HEK293 (cell line): ENCODE measurements around the gene TMPRSS7.
"Not testable (repeated sequence)": the region's sequence is repeated elsewhere in the genome, so short reads cannot be mapped to it uniquely, and the experiment has no call there.

Source experiments
- CTCF ChIA-PET: fragments of 350-600 bp; formaldehyde crosslinking; extraction: SDS; loops from one replicate; lab custom pipeline; 2021; ENCODE audit warnings: antibody characterized with exemption; lab: Yijun Ruan, JAX
- POLR2A ChIA-PET: fragments of 300-600 bp; formaldehyde crosslinking; extraction: SDS; loops from one replicate; lab custom pipeline; 2020; ENCODE audit warnings: antibody characterized with exemption, inconsistent platforms; lab: Yijun Ruan, JAX
- H3K27ac ChIP-seq: fragments of 200-500 bp; sonication (Bioruptor generic); 2 replicates; pipeline ENCODE4 v1.5.1; 2014; ENCODE audit warnings: low read depth, low read length, control low read depth, inconsistent platforms; ENCODE audit errors: extremely low read depth
- H3K36me3 ChIP-seq, 2 experiments: fragments of 200-500 bp in 1 of 2; sonication (Bioruptor generic) in 1 of 2; 1 replicate in 1 of 2; 2 replicates in 1 of 2; pipeline ENCODE4 v1.5.1; 2014 to 2017; ENCODE audit warnings: inconsistent platforms in 2 of 2, low read length in 2 of 2; ENCODE audit not compliant: control insufficient read depth in 2 of 2, insufficient read depth in 1 of 2
- H3K4me1 ChIP-seq: fragments of 200-500 bp; sonication (Bioruptor generic); 2 replicates; pipeline ENCODE4 v1.5.1; 2014; ENCODE audit warnings: mild to moderate bottlenecking, low read length, inconsistent platforms; ENCODE audit not compliant: control insufficient read depth, insufficient read depth
- H3K4me3 ChIP-seq: 2 replicates; pipeline ENCODE4 v1.5.1; 2011; ENCODE audit warnings: low read depth, mild to moderate bottlenecking, control low read depth, low read length, moderate library complexity
- H3K9me3 ChIP-seq: fragments of 200-500 bp; sonication (Bioruptor generic); 2 replicates; pipeline ENCODE4 v1.5.1; 2014; ENCODE audit warnings: low read depth, low read length, inconsistent platforms; ENCODE audit not compliant: control insufficient read depth, insufficient read depth
- KLF7 ChIP-seq: fragments of 450-650 bp; formaldehyde crosslinking; IDR thresholded peaks from 2 replicates; pipeline ENCODE4 v1.5.1; 2016; ENCODE audit warnings: missing biosample characterization, missing genetic modification characterization, borderline replicate concordance
- SETDB1 ChIP-seq: IDR thresholded peaks from one replicate; pipeline ENCODE4 v1.6.1; 2017; ENCODE audit warnings: mild to moderate bottlenecking, low read length, moderate library complexity, mixed read lengths; ENCODE audit not compliant: insufficient read length
- SP3 ChIP-seq: fragments of 450-650 bp; formaldehyde crosslinking; IDR thresholded peaks from 2 replicates; pipeline ENCODE4 v1.5.1; 2016; ENCODE audit warnings: missing biosample characterization, missing genetic modification characterization
- ZBTB10 ChIP-seq: fragments of 450-650 bp; formaldehyde crosslinking; IDR thresholded peaks from 2 replicates; pipeline ENCODE4 v1.5.1; 2016; ENCODE audit warnings: missing biosample characterization, missing genetic modification characterization
- ZBTB7A ChIP-seq: fragments of 450-650 bp; formaldehyde crosslinking; IDR thresholded peaks from 2 replicates; pipeline ENCODE4 v1.5.1; 2016; ENCODE audit warnings: low read depth, missing biosample characterization, missing genetic modification characterization
- ZIC2 ChIP-seq: fragments of 450-650 bp; formaldehyde crosslinking; IDR thresholded peaks from 2 replicates; pipeline ENCODE4 v1.5.1; 2016; ENCODE audit warnings: missing biosample characterization, missing genetic modification characterization
- ZNF302 ChIP-seq: fragments of 450-650 bp; formaldehyde crosslinking; IDR thresholded peaks from 2 replicates; pipeline ENCODE4 v1.5.1; 2016; ENCODE audit warnings: missing biosample characterization, missing genetic modification characterization, low read depth
- ZNF324 ChIP-seq: fragments of 450-650 bp; formaldehyde crosslinking; IDR thresholded peaks from 2 replicates; pipeline ENCODE4 v1.5.1; 2016; ENCODE audit warnings: missing biosample characterization, missing genetic modification characterization
- ZNF426 ChIP-seq: fragments of 450-650 bp; formaldehyde crosslinking; IDR thresholded peaks from 2 replicates; pipeline ENCODE4 v1.5.1; 2017; ENCODE audit warnings: missing biosample characterization, missing genetic modification characterization, mild to moderate bottlenecking, inconsistent platforms, moderate library complexity
- ZNF596 ChIP-seq: fragments of 450-650 bp; IDR thresholded peaks from 2 replicates; pipeline ENCODE4 v1.5.0; 2018; ENCODE audit warnings: missing biosample characterization, mild to moderate bottlenecking, missing genetic modification characterization, moderate library complexity
- ZNF621 ChIP-seq: fragments of 450-650 bp; formaldehyde crosslinking; IDR thresholded peaks from 2 replicates; pipeline ENCODE4 v1.5.1; 2017; ENCODE audit warnings: missing biosample characterization, missing genetic modification characterization
- ZNF624 ChIP-seq: fragments of 450-650 bp; formaldehyde crosslinking; IDR thresholded peaks from 2 replicates; pipeline ENCODE4 v1.5.1; 2017; ENCODE audit warnings: missing biosample characterization, missing genetic modification characterization
- ZNF701 ChIP-seq: fragments of 450-650 bp; formaldehyde crosslinking; IDR thresholded peaks from 2 replicates; pipeline ENCODE4 v1.5.1; 2016; ENCODE audit warnings: missing biosample characterization, missing genetic modification characterization
- ZNF747 ChIP-seq: fragments of 450-650 bp; formaldehyde crosslinking; IDR thresholded peaks from 2 replicates; pipeline ENCODE4 v1.5.1; 2016; ENCODE audit warnings: missing biosample characterization, missing genetic modification characterization
- ZNF776 ChIP-seq: fragments of 450-650 bp; formaldehyde crosslinking; IDR thresholded peaks from 2 replicates; pipeline ENCODE4 v1.5.0; 2017; ENCODE audit warnings: missing biosample characterization, missing genetic modification characterization, borderline replicate concordance
- TF ChIP-seq, protein P1 (sequence below): fragments of 450-650 bp; formaldehyde crosslinking; IDR thresholded peaks from 2 replicates; pipeline ENCODE4 v1.5.1; 2017; ENCODE audit warnings: missing biosample characterization, missing genetic modification characterization
- TF ChIP-seq, protein P2 (sequence below): fragments of 450-650 bp; formaldehyde crosslinking; IDR thresholded peaks from 2 replicates; pipeline ENCODE4 v1.5.1; 2016; ENCODE audit warnings: missing biosample characterization, missing genetic modification characterization

TMPRSS7 gene

DNA sequence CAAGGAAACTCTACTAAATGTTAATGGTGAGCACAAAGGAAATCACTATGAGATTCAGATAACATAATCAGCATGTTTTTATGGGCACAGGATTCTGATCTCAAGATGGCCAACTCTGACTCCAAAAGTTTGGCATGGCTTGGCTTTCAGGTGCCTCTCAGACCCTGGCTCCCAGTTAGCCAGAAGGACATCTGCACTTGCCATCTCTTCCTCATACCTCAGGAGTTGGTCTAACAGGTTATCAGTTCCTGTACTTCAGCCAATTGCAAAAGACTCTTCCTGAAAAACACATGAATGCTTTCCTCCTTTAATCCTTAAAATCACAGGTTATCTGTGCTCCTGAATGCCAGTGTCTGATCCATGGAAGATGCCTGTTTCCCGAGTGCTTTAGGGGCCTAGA, 25.0 kb downstream of the TMPRSS7 start:
- Histone ChIP-seq H3K4me3 (no peak overlapping the region), H3K9me3 (no peaks in the 10 kb centered on the region)
- ChIA-PET CTCF (no interaction called here), POLR2A (no interaction called here)
- TF ChIP-seq ZBTB10 (tag by site-specific recombination) (no peak), ZNF596 (tag by site-specific recombination) (no peak), ZNF621 (tag by site-specific recombination) (no peak), KLF7 (tag by site-specific recombination) (no peak)
- TF ChIP-seq, protein P1, sequence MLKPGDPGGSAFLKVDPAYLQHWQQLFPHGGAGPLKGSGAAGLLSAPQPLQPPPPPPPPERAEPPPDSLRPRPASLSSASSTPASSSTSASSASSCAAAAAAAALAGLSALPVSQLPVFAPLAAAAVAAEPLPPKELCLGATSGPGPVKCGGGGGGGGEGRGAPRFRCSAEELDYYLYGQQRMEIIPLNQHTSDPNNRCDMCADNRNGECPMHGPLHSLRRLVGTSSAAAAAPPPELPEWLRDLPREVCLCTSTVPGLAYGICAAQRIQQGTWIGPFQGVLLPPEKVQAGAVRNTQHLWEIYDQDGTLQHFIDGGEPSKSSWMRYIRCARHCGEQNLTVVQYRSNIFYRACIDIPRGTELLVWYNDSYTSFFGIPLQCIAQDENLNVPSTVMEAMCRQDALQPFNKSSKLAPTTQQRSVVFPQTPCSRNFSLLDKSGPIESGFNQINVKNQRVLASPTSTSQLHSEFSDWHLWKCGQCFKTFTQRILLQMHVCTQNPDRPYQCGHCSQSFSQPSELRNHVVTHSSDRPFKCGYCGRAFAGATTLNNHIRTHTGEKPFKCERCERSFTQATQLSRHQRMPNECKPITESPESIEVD (tag by site-specific recombination), result no peak
- TF ChIP-seq, all 188 proteins: peak for 0
- Histone ChIP-seq H3K27ac (no peak overlapping the region), H3K4me1 (no peaks in the 10 kb centered on the region), H3K36me3 (no peaks in the 10 kb centered on the region)

DNA sequence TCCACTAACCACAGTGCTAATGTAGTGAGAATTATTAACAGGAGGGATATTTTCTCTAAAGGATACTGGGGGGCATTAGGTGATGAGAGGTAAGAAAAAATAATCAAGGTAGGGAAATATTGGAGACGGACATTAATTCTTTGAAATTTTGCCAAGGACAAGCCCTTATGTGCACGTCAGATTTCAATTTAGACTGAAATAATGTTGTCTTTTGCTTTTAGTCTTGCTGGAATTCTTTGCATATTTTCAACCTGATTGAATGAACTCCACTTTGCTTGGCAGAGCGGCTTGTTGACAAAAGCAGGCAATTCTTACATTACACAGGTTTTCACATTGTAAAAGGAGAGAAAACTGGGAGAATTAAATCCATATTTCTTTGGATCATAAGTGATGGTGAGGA, 26.6 kb downstream of the TMPRSS7 start:
- CTCF ChIA-PET, result no interaction called here
- H3K9me3 ChIP-seq, result no peaks in the 10 kb centered on the region
- POLR2A ChIA-PET, result no interaction called here
- H3K27ac ChIP-seq, result no peak overlapping the region
- no peaks in the 10 kb centered on the region for H3K4me1 ChIP-seq
- H3K36me3 ChIP-seq, result no peaks in the 10 kb centered on the region
- TF ChIP-seq, protein P1 (tag by site-specific recombination), result no peak
- TF ChIP-seq, protein P2, sequence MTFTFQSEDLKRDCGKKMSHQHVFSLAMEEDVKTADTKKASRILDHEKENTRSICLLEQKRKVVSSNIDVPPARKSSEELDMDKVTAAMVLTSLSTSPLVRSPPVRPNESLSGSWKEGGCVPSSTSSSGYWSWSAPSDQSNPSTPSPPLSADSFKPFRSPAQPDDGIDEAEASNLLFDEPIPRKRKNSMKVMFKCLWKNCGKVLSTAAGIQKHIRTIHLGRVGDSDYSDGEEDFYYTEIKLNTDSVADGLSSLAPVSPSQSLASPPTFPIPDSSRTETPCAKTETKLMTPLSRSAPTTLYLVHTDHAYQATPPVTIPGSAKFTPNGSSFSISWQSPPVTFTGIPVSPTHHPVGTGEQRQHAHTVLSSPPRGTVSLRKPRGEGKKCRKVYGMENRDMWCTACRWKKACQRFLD (tag by site-specific recombination), result no peak
- TF ChIP-seq SP3 (tag by site-specific recombination) (no peak), ZNF324 (tag by site-specific recombination) (no peak), ZNF701 (tag by site-specific recombination) (no peak), ZNF302 (no peak), ZNF426 (tag by site-specific recombination) (no peak), ZNF624 (tag by site-specific recombination) (no peak), SETDB1 (no peak), ZNF776 (tag by site-specific recombination) (no peak), ZNF747 (no peak), ZIC2 (tag by site-specific recombination) (no peak), ZBTB7A (tag by site-specific recombination) (no peak)
- no peak overlapping the region for H3K4me3 ChIP-seq

DNA sequence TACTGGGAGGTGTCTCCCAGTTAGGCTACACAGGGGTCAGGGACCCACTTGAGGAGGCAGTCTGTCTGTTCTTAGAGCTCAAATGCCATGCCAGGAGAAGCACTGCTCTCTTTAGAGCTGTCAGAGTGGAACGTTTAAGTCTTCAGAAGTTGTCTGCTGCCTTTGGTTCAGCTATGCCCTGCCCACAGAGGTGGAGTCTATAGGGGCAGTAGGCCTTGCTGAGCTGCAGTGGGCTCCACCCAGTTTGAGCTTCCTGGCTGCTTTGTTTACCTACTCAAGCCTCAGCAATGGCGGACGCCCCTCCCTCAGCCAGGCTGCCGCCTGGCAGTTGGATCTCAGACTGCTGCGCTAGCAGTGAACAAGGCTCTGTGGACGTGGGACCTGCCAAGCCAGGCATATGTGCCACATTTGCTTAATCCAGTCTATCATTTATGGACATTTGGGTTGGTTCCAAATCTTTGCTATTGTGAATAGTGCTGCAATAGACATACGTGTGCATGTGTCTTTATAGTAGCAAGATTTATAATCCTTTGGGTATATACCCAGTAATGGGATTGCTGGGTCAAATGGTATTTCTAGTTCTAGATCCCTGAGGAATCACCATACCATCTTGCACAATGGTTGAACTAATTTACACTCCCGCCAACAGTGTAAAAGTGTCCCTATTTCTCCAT, 38.0 kb downstream of the TMPRSS7 start:
- POLR2A ChIA-PET, H3K36me3 ChIP-seq, H3K27ac ChIP-seq, H3K4me3 ChIP-seq, H3K9me3 ChIP-seq, H3K4me1 ChIP-seq: not testable (repeated sequence)
- CTCF ChIA-PET, result interaction anchor here (0.6 kb wide), 1 partner anchor 780 kb away, joined by 3 read pairs; no protein-coding TSS in a partner anchor
